GM04504 (cell line): ENCODE data around the gene ATP13A4.

ENCODE experiments used
- DNase-seq: peaks from one replicate; pipeline ENCODE4 v3.0.0-alpha.2; 2012; ENCODE audit warnings: low read depth

ATP13A4 gene

DNA sequence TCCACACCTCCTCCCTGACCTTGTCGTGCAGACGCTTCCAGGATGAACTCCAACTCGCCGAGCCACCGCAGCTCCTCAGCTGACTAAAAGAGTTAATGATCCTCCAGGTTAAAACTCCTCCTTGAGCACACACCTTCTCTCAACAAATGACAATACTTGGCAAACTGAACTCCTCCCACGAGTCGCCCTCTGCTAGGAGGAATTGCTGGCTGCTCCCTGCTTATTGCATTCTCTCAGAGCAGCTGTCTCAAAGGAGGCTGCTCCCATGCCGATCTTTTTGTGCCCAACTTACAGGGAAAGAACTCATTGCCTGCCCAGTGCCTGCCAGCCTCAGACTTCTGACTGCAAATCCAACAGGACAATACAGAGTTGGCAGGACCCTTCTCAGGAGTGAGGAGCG is at the start of gene ATP13A4:
TSS of gene ATP13A4 (minus strand) at position 85 of the 400 bp plus-strand sequence. CDS start 96 bp downstream, outside the sequence.
- DNase-seq = no peak

GRCh38 chr3:193599393-193599792 is 44.7 kb upstream of the ATP13A4 start:
- no peak for DNase-seq

DNA sequence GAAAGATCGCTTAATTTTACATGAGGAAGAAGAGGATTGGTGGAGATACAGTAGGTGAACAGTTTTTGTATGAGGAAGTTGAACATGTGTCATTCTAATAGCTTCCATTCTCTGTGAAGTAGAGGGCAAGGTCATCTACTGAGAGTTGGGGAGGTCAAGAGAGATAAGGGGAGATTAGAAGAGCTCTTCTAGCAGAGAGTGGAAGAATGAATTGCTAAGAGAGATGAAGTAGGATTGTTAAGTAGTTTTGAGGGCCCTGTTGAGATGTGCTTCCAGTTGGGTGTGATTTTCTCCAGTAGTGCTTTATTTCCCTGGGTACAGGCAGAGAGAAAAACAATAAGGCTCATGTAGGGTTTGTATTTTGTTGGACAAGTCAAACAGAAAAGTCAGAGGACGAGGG is 43.5 kb upstream of the ATP13A4 start:
- no peak for DNase-seq

GRCh38 chr3:193595939-193596487 is 41.3 kb upstream of the ATP13A4 start:
- DNase-seq = no peak

- no peak for DNase-seq
Observed at GRCh38 chr3:193594946-193595689, 40.4 kb upstream of the ATP13A4 start.

DNA sequence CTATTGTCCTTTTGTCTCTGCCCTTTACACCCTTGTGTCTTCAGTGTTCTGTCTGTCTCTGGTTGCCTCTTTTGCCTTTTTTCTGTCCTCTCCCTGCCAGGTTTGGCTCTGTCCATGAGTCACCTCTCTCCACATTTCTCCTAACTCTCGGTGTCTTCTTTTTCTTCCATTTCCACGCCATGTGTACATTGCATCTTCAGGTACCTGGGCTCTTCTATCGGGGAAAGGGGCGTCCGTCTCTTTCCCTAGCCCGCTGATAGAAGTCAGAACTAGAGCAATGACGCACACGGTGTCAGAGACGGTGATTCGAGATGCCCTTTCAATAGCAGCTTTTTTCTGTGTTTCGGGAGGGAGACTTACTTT is 39.0 kb upstream of the ATP13A4 start:
- DNase-seq = no peak

- peak; percentile 97 for DNase-seq
Observed at GRCh38 chr3:193592841-193593667, 38.4 kb upstream of the ATP13A4 start, which contains the start of gene OPA1. Gene OPA1, plus strand, starts transcription at chr3:193593208. Its CDS starts 170 bp downstream, at chr3:193593378.

DNA sequence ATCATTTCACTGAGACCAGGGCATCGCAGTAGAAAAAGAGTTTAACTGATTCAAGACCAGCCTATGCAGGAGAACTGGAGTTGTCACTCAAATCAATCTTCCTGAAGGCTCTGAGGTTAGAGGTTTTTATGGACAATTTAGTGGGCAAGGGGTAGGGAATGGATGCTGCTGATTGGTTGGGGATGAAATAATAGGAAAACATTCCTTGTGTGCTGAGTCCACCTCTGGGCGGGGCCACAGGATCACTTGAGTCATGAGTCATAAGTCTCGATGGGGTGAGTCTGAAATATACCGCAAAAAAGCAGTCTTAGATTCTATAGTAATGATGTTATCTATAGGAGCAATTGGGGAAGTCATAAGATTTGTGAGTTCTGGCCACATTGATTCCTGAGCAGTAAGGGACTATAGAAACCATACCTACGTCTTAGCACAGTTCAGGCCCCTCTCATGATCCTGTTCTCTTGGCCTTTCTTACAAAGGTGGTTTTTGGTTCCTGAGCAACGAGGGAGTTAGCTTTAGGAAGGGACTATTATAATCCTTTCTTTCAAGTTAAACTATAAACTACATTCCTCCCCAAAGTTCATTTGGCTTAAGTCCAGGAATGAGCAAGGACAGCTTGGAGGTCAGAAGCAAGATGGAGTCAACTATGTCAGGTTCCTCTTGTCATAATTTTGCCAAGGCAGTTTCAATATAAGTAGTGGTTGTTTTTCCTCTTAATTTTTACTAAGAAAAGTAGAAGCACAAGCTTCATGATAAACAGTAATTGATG is 35.6 kb upstream of the ATP13A4 start:
- no peak for DNase-seq

- no peak for DNase-seq
Observed at GRCh38 chr3:193589616-193590015, 34.9 kb upstream of the ATP13A4 start.

GRCh38 chr3:193589129-193589528 is 34.4 kb upstream of the ATP13A4 start:
- no peak for DNase-seq

- DNase-seq = no peak
Observed at GRCh38 chr3:193586526-193586925, 31.8 kb upstream of the ATP13A4 start.

DNA sequence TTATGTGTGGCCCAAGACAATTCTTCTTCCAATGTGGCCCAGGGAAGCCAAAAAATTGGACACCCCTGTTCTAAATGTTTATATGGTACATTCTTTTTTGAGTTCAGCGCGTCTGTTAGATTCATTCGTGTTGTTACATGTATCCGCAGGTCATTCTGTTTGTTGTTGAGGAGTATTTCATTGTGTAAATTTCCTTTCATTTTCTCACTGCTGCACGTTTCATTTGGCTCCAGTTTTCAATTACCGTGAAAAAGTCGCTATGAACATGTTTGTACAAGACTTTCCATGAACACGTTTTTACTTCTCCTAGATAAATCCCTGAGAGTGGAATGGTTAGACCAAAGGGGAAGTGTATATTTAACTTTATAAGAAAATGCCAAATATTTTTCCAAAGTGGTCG is 30.8 kb upstream of the ATP13A4 start:
- DNase-seq = no peak

DNA sequence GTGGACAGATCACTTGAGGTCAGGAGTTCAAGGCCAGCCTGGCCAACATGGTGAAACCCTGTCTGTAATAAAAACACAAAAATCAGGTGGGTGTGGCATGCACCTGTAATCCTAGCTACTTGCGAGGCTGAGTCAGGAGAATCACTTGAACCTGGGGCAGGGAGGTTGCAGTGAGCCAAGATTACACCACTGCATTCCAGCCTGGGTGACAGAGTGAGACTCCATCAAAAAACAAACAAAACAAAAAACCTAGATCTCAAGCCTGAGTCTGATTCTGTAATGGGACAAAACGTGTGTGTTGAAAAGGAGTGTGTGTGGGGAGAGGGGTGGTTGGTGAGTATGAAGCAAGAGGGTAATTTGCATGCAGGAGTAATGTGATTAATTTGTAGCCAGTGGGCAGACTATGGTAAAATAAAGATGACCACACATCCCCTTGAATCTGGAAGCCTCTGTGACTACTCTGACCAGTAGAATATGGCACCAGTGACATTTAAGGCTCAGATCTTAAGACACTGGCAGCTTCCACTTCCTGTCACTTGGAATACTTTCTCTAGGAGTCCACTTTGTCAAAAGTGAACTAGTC is 19.9 kb upstream of the ATP13A4 start:
- no peak for DNase-seq

DNA sequence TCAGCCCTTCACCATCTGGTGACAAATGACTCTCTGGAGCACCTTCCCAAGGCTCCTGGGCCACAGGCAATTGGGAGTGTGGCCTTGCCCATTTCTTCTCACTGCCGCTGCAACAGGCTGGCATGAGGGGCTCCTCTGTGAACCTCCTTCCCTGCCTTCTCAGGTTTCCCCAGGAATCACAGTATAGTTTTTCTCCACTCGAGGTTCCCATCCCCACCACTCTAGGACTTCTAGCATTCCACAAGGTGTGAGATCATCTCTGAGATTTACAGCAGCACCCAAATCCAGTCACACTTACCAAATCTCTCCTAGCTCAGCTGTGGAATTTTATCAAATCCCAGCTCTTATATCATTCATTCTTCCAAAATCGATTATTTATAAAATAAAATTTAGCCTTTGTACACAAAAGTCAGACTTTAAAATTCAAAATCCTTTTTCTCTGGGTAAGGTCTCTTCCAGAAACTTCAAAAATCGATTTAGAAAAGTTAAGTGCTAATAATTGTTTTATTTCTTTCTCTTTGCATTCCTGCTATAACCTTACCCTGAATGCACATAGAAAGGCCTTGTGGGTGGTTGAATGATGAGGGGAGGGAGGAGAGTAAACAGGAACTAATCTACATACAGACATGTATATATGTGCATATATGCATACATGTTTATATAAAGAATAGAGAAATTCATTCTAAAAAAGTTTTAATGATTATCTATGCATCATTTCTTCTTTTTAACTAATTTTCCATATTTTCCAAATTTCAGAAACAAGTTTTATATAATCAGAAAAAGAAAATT is 18.9 kb upstream of the ATP13A4 start:
- DNase-seq = no peak

DNA sequence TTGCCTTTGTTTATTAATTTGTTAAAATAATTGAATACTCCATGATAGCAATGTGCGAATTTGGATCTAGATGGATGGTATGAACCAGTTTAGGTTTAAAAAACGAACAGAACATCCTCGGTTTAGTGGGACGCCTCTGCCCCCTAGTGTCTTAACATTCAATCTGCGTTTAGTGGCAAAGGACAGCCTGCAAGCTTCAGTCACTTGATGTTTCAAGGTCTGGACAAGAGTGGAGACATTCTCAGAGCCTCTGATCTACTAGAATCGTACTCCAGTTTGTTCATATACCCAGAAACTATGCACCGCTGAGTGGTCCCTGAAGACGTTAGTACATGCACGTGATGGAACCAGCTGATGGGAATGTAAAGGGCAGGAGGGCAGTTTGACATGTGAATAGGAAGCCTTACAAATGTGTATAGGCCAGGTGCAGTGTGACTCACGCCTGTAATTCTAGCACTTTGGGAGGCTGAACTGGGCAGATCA is 17.8 kb upstream of the ATP13A4 start:
- DNase-seq = peak; percentile 24

- DNase-seq = no peak
Observed at GRCh38 chr3:193569119-193569518, 14.4 kb upstream of the ATP13A4 start.

DNA sequence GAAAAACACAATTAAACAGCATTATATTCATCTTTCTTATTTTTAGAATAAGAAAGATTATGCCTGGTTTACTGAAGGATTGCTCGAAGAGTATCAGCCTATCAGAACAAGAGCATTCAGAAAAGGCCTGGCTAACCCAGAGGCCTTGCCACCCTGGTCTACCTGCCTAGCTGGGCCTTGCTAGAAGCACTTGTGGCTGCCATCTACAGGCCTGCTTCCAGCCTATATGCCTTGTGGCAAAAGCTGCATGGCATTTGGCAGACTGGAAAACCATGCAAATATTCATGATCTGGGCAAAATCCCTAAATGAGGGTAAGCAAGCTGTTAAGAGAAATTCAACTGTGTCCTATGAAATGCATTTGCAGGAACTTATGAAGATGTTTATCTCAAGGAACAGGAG is 9.3 kb upstream of the ATP13A4 start:
- DNase-seq = no peak

GRCh38 chr3:193563426-193563825 is 8.7 kb upstream of the ATP13A4 start:
- no peak for DNase-seq

- DNase-seq = no peak
Observed at GRCh38 chr3:193560870-193561269, 6.2 kb upstream of the ATP13A4 start.

GRCh38 chr3:193560091-193560490 is 5.4 kb upstream of the ATP13A4 start:
- no peak for DNase-seq

- DNase-seq = no peak
Observed at GRCh38 chr3:193559100-193559499, 4.4 kb upstream of the ATP13A4 start.
